HUES6 (cell line): ENCODE results near the gene ARPC1B.
"Not testable (repeated sequence)": the region's sequence is repeated elsewhere in the genome, so short reads cannot be mapped to it uniquely, and the experiment has no call there.

ENCODE experiments used
- H3K27ac ChIP-seq: 2 replicates; pipeline ENCODE4 v1.7.0; 2013; ENCODE audit warnings: low read depth, mild to moderate bottlenecking, low read length, inconsistent platforms
- H3K27me3 ChIP-seq: 2 replicates; pipeline ENCODE4 v1.6.1; 2013; ENCODE audit warnings: low read length; ENCODE audit not compliant: control insufficient read depth, insufficient read depth
- H3K36me3 ChIP-seq: 2 replicates; pipeline ENCODE4 v1.6.1; 2013; ENCODE audit warnings: low read length; ENCODE audit not compliant: control insufficient read depth, insufficient read depth
- H3K4me1 ChIP-seq: 2 replicates; pipeline ENCODE4 v1.6.1; 2013; ENCODE audit warnings: low read length; ENCODE audit not compliant: control insufficient read depth, insufficient read depth
- H3K4me3 ChIP-seq: 2 replicates; pipeline ENCODE4 v1.5.1; 2013; ENCODE audit warnings: low read depth, low read length
- H3K9ac ChIP-seq: one replicate; pipeline ENCODE4 v1.6.1; 2013; ENCODE audit warnings: mild to moderate bottlenecking, low read length
- H3K9me3 ChIP-seq: 2 replicates; pipeline ENCODE4 v1.6.1; 2013; ENCODE audit warnings: low read depth, low read length; ENCODE audit not compliant: control insufficient read depth, insufficient read depth

Gene ARPC1B

GRCh38 chr7:99419323-99420021 lies 44.9 kb downstream of the ARPC1B start:
- no peak overlapping the region for H3K27ac ChIP-seq

GRCh38 chr7:99420213-99420612 lies 45.7 kb downstream of the ARPC1B start:
- no peaks in the 10 kb centered on the region for H3K27me3 ChIP-seq
- peaks cover 92% of the 10 kb centered on the region for H3K36me3 ChIP-seq
- no peak overlapping the region for H3K4me3 ChIP-seq
- no peak overlapping the region for H3K27ac ChIP-seq
- H3K9ac ChIP-seq, result no peak overlapping the region
- H3K4me1 ChIP-seq, result no peaks in the 10 kb centered on the region
- no peaks in the 10 kb centered on the region for H3K9me3 ChIP-seq

More at GRCh38 chr7:99419323-99420021, 44.9 kb downstream of the ARPC1B start:
- Histone ChIP-seq H3K36me3 (peaks cover 92% of the 10 kb centered on the region), H3K4me3 (no peak overlapping the region), H3K27me3 (no peaks in the 10 kb centered on the region), H3K9me3 (no peaks in the 10 kb centered on the region), H3K9ac (no peak overlapping the region), H3K4me1 (no peaks in the 10 kb centered on the region)

- Histone ChIP-seq H3K4me3 (no peak overlapping the region), H3K27ac (no peak overlapping the region), H3K4me1 (no peaks in the 10 kb centered on the region), H3K9me3 (no peaks in the 10 kb centered on the region), H3K36me3 (peaks cover 95% of the 10 kb centered on the region), H3K27me3 (no peaks in the 10 kb centered on the region), H3K9ac (no peak overlapping the region)
These were observed 46.5 kb downstream of the ARPC1B start for GRCh38 chr7:99420986-99421385.

- H3K27ac ChIP-seq, result no peak overlapping the region
- H3K9me3 ChIP-seq, result no peaks in the 10 kb centered on the region
- H3K4me1 ChIP-seq, result no peaks in the 10 kb centered on the region
- H3K27me3 ChIP-seq, result no peaks in the 10 kb centered on the region
- no peak overlapping the region for H3K9ac ChIP-seq
- peaks cover 87% of the 10 kb centered on the region for H3K36me3 ChIP-seq
- H3K4me3 ChIP-seq, result no peak overlapping the region
These were observed 47.7 kb downstream of the ARPC1B start for GRCh38 chr7:99422186-99422585.

- Histone ChIP-seq H3K9ac (no peak overlapping the region), H3K4me1 (no peaks in the 10 kb centered on the region), H3K27ac (no peak overlapping the region), H3K27me3 (no peaks in the 10 kb centered on the region), H3K9me3 (no peaks in the 10 kb centered on the region), H3K36me3 (peaks cover 82% of the 10 kb centered on the region), H3K4me3 (no peak overlapping the region)
These were observed 48.1 kb downstream of the ARPC1B start for GRCh38 chr7:99422625-99423024.

- Histone ChIP-seq H3K4me3 (no peak overlapping the region), H3K27ac (no peak overlapping the region), H3K9me3 (no peaks in the 10 kb centered on the region), H3K9ac (no peak overlapping the region), H3K36me3 (peaks cover 79% of the 10 kb centered on the region), H3K4me1 (no peaks in the 10 kb centered on the region), H3K27me3 (no peaks in the 10 kb centered on the region)
These were observed 50.6 kb downstream of the ARPC1B start for GRCh38 chr7:99424932-99425730.

- Histone ChIP-seq H3K36me3 (peaks cover 77% of the 10 kb centered on the region), H3K4me3 (no peak overlapping the region), H3K9ac (no peak overlapping the region), H3K4me1 (no peaks in the 10 kb centered on the region), H3K9me3 (no peaks in the 10 kb centered on the region), H3K27ac (no peak overlapping the region), H3K27me3 (no peaks in the 10 kb centered on the region)
These were observed 54.5 kb downstream of the ARPC1B start for GRCh38 chr7:99428972-99429566.

- Histone ChIP-seq H3K27me3 (no peaks in the 10 kb centered on the region), H3K27ac (no peak overlapping the region), H3K36me3 (peaks cover 77% of the 10 kb centered on the region), H3K4me1 (no peaks in the 10 kb centered on the region), H3K4me3 (no peak overlapping the region), H3K9ac (no peak overlapping the region), H3K9me3 (no peaks in the 10 kb centered on the region)
These were observed 55.2 kb downstream of the ARPC1B start for GRCh38 chr7:99429756-99430155.

- not testable (repeated sequence) for H3K4me1 ChIP-seq, H3K27me3 ChIP-seq, H3K27ac ChIP-seq, H3K9me3 ChIP-seq, H3K4me3 ChIP-seq
- Histone ChIP-seq H3K36me3 (peaks cover 67% of the 10 kb centered on the region), H3K9ac (peak overlapping the region; percentile 24)
These were observed 57.4 kb downstream of the ARPC1B start for GRCh38 chr7:99431756-99432540.

GRCh38 chr7:99433158-99433557 lies 58.6 kb downstream of the ARPC1B start:
- Histone ChIP-seq H3K4me3 (no peak overlapping the region), H3K9me3 (no peaks in the 10 kb centered on the region), H3K9ac (no peak overlapping the region), H3K27ac (no peak overlapping the region), H3K27me3 (no peaks in the 10 kb centered on the region), H3K36me3 (peaks cover 64% of the 10 kb centered on the region), H3K4me1 (peaks cover 5% of the 10 kb centered on the region; the same call in 1 of the 2 replicates)
